Hepatocyte (in vitro differentiated cells): ENCODE results near the gene CDC20B.

Source experiments
- CTCF ChIP-seq: fragments of 200-600 bp; sonication (generic); IDR thresholded peaks from 2 replicates; pipeline ENCODE4 v1.5.1; 2016; ENCODE audit warnings: antibody characterized with exemption, mild to moderate bottlenecking; ENCODE audit not compliant: poor library complexity
- EZH2 ChIP-seq: fragments of 200-600 bp; sonication (generic); IDR thresholded peaks from 2 replicates; pipeline ENCODE4 v1.6.1; 2016; ENCODE audit warnings: antibody characterized with exemption, mild to moderate bottlenecking, borderline replicate concordance

GRCh38 chr5:55151923-55152842 lies 20.8 kb downstream of the CDC20B start:
- TF ChIP-seq CTCF, result no peak
- no peak for TF ChIP-seq EZH2
